NB4 (cell line): ENCODE data around the gene SMPDL3A.

Experiments used
- MYC ChIP-seq: IDR thresholded peaks from 2 replicates; pipeline ENCODE4 v1.6.1; 2011; ENCODE audit warnings: low read depth, low read length
- TF ChIP-seq, protein P1 (sequence below): IDR thresholded peaks from one replicate; pipeline ENCODE4 v1.5.1; 2012; ENCODE audit warnings: low read depth, low read length

DNA sequence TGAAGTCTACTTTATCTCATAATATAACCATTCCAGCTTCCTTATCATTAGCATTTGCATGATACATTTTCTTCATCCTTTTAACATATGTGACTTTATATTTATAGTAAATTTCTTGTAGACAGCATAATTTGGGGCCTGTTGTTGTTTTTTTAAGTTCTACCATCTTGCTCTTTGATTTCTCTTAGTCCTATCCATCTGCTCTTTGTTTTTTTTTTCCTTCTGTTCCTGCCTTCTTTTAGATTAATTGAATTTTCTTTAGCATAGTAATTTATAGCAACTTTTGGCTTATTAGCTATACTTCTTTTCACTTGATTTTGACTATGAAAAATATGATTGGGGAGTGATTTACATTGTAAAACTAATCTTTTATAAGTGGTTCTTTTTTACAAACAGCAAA lies 28.7 kb upstream of the SMPDL3A start:
- no peak for TF ChIP-seq MYC
- TF ChIP-seq, protein P1, sequence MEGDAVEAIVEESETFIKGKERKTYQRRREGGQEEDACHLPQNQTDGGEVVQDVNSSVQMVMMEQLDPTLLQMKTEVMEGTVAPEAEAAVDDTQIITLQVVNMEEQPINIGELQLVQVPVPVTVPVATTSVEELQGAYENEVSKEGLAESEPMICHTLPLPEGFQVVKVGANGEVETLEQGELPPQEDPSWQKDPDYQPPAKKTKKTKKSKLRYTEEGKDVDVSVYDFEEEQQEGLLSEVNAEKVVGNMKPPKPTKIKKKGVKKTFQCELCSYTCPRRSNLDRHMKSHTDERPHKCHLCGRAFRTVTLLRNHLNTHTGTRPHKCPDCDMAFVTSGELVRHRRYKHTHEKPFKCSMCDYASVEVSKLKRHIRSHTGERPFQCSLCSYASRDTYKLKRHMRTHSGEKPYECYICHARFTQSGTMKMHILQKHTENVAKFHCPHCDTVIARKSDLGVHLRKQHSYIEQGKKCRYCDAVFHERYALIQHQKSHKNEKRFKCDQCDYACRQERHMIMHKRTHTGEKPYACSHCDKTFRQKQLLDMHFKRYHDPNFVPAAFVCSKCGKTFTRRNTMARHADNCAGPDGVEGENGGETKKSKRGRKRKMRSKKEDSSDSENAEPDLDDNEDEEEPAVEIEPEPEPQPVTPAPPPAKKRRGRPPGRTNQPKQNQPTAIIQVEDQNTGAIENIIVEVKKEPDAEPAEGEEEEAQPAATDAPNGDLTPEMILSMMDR, result no peak
